ACHN (cell line): ENCODE results near the gene SELENOI.
"Not testable (repeated sequence)": the region's sequence is repeated elsewhere in the genome, so short reads cannot be mapped to it uniquely, and the experiment has no call there.

Experiments used
- DNase-seq: peaks from one replicate; pipeline ENCODE4 v3.0.0-alpha.2; 2015
- in situ Hi-C: cut with HindIII; loops from 2 replicates; pipeline ENCODE4 v1.10.0; 2017; ENCODE audit warnings: low sequenced_read_pairs, low pct_ligation_motif_present, low pct_unique_long_range_greater_than_20kb

Gene SELENOI

DNA sequence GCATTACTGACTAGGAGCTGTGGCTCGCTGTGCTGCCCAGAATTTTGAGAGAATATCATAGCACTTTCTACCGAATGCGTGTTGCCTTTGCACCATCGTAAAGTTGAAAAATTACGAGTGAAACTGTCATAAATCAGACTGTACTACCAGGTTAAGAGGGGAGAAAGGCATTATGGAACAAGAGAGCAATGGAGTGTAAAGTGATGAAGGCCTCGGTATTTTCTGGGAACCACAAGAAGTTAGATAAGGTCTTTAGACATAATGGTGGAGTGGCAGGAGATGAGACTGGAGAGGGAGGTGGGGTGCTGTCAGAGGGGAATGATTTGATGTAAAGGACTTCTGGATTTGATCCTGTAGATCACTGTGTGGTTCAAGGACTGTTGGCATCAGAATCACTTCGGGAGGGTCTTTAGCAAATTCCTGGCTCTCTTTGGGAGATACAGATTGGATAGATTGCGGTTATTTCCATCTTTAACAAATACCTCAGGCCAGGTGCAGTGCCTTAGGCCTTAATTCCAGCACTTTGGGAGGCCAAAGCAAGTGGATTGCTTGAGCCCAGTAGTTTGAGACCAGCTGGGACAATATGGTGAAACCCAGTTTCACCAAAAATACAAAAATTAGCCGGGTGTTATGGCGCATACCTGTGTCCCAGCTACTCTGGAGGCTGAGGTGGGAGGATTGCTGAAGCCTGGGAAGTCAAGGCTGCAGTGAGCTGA is 5.6 kb downstream of the SELENOI start:
- in situ Hi-C loops, result no loop called here

GRCh38 chr2:26352892-26353291 is 6.9 kb downstream of the SELENOI start:
- in situ Hi-C loops, result no loop called here
- peak; percentile 66 for DNase-seq

More for the DNA sequence above, 5.6 kb downstream of the SELENOI start:
- DNase-seq, result no peak

DNA sequence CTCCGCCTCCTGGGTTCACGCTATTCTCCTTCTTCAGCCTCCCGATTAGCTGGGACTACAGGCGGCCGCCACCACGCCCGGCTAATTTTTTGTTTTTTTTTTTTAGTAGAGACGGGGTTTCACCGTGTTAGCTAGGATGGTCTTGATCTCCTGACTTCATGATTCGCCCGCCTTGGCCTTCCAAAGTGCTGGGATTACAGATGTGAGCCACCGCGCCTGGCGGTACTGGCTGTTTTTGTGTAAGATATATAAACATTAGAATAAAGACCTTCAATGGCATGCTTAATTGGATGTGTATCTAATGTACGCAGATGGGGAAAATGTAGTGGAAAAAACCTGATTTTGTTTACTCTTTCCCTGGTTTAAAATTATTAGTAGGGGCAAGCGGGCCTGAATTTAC is 8.5 kb downstream of the SELENOI start:
- in situ Hi-C loops, DNase-seq: not testable (repeated sequence)

DNA sequence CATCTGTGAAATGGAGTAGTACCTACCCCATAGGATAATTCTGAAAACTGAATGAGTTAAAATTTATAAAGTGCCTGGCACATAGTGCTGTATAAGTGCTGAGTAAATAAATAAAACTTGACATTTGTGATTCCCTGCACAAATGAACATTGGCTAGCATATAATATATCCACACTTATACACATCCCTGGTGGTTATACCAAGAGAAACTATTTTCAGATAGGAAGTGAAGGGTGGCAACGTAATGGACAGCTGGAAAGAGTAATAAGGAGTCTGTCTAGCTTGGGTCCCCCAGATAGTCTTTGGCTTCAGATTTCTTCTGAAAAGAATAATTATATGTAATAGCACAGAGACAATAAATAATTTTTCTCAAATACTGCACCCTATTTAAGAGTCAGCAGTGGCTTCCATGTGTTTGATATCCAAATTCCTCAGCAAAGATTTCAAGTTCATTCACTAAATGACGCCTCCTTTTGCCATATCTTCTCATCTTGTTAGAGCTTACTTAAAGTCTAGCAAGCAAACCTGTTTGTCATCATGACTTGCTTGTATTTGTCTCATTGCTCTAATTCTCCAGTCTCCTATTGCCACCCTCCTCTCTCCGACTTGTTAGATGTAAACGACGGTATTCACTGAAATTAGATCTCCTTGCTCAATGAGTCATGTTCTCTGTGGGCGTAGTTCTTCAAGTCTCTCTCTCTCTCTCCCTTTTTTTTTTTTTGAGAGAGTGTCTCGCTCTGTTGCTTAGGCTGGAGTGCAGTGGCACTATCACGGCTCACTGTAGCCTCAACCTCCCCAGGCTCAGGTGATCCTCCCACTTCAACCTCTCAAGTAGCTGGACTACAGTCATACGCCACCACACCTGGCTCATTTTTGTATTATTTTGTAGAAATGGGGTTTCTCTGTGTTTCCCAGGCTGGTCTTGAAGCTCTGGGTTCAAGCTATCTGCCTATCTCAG is 9.4 kb downstream of the SELENOI start:
- peak; percentile 90 for DNase-seq
- in situ Hi-C loops, result no loop called here

DNA sequence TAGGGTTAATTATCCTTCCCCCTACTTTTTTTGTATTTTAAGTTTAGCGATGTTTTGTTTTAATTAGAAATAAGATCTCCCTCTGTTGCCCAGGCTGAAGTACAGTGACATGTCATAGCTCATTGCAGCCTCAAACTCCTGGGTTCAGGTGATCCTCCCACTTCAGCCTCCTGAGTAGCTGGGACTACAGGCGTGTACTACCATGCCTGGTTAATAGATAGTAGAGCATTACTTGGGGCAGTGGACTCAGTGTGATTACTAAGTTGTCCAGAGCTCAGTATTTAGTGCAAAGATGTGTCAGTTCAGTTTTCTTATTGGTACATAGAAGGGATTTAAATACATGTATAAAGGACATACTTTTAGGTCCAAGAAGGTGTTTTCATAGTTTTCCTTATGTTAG is 10.2 kb downstream of the SELENOI start:
- in situ Hi-C loops, result no loop called here
- no peak for DNase-seq

GRCh38 chr2:26356771-26357170 is 10.8 kb downstream of the SELENOI start:
- DNase-seq, result no peak
- in situ Hi-C loops, result no loop called here

DNA sequence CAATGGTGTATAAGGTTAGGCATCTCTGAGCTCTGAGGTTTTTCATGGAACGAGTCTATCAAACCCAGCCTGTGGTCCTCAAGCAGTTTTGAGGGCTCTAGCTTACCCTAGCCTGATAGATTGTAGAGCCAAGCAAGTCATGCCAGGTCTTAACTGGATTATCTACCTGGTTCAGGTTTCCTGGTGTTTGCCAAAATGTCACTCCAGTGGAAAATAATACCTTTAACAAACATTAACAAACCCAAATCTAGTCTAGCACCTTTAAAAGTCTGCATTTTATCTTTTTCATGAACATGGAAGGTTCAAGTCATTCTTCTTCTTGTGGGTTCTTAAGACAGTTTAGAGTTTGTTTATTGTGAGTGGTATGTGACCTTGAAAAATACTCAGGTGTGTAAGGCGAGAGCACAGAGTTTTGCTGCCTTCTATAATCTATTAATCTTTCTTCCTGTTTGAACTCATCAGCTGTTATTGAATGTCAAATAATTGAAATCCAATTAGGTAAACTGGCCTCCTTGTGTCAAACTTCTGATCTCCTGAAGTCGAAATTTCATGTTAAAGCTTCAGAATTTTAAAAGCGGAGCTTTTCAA is 14.0 kb downstream of the SELENOI start:
- in situ Hi-C loops, result no loop called here

DNA sequence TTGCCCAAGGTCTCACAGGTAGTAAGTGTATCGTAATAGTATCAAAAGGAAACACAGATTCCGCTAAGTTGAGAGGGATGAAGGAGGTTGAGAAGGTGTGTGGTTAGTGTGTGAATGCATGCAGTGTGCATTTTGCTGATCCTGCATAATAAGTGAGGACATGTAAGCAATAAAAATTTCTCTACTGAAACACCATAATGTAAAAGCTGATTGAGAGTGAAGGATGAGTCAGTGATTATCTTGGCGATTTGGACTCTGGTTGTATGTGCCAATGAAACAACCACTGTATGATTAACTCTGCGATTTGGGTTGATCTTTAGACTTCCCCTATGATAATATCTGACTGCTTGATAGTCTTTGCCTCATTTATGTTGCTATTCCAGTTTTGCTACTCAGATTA is 17.4 kb downstream of the SELENOI start:
- no peak for DNase-seq
- in situ Hi-C loops, result no loop called here

More for the DNA sequence above, 14.0 kb downstream of the SELENOI start:
- no peak for DNase-seq

- no peak for DNase-seq
- in situ Hi-C loops, result no loop called here
Observed at GRCh38 chr2:26363958-26364357, 18.0 kb downstream of the SELENOI start.

DNA sequence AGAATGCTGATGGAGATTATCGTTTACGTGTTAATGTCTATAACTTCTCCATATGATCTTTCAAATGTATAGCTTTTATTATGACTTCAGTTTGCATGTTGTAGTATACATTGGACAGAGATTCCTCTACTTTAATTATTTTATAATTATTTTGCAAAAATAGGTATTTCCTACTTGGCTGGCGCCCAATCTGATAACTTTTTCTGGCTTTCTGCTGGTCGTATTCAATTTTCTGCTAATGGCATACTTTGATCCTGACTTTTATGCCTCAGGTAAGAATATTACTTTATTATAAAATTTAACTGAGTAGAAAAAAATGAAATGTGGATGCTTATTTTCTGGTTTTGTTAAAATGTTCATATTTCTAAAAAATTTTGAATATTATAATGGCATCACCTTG is 18.7 kb downstream of the SELENOI start:
- DNase-seq, result no peak
- in situ Hi-C loops, result no loop called here

- no peak for DNase-seq
- in situ Hi-C loops, result no loop called here
Observed at GRCh38 chr2:26366957-26367356, 21.0 kb downstream of the SELENOI start.

GRCh38 chr2:26369664-26370063 is 23.7 kb downstream of the SELENOI start:
- in situ Hi-C loops, DNase-seq: not testable (repeated sequence)

DNA sequence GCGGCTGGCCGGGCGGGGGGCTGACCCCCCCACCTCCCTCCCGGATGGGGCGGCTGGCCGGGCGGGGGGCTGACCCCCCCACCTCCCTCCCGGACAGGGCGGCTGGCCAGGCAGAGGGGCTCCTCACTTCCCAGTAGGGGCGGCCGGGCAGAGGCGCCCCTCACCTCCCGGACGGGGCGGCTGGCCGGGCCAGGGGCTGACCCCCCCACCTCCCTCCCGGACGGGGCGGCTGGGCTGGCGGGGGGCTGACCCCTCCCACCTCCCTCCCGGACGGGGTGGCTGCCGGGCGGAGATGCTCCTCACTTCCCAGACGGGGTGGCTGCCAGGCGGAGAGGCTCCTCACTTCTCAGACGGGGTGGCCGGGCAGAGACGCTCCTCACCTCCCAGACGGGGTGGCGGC is 25.0 kb downstream of the SELENOI start:
- DNase-seq, in situ Hi-C loops: not testable (repeated sequence)

GRCh38 chr2:26376799-26377198 is 30.9 kb downstream of the SELENOI start:
- DNase-seq, result no peak
- in situ Hi-C loops, result no loop called here

- no peak for DNase-seq
- in situ Hi-C loops, result no loop called here
Observed at GRCh38 chr2:26380281-26380680, 34.3 kb downstream of the SELENOI start.

DNA sequence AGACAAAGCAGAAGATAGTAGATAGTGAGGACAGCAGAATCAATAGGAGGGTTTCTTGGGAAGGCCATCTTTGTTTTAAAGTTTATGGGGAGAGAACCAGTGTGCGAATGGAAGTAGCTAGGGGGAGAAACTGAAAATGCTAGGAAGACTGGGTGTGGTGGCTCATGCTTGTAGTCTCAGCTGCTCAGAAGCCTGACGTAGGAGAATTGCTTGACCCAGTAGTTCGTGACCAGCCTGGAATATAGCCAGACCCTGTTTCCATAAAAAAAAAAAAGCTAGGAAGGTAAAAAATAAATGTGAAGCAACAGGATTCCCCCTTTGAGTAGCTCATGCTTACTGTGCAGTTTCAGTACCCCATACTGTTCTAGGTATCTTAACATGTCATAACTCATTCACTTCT is 36.6 kb downstream of the SELENOI start:
- no peak for DNase-seq
- in situ Hi-C loops, result no loop called here

GRCh38 chr2:26384183-26384582 is 38.2 kb downstream of the SELENOI start:
- DNase-seq, result no peak
- in situ Hi-C loops, result no loop called here

GRCh38 chr2:26384597-26384996 is 38.7 kb downstream of the SELENOI start:
- DNase-seq, result no peak
- in situ Hi-C loops, result no loop called here

DNA sequence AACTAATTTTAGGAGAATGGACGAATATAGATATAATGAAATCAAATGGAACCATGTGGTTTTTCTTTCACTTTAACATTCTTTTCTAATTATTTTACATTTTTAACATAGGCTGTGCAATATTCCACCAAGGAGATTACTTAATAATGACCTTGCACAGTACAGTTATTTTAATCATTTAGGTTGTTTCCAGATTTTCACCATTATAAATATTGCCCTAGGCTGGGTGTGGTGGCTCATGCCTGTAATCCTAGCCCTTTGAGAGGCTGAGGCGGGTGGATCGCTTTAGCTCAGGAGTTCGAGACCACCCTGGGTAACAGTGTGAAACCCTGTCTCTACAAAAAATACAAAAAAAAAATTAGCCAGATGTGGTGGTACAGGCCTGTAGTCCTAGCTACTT is 41.2 kb downstream of the SELENOI start:
- in situ Hi-C loops, result no loop called here
- DNase-seq, result no peak
